PFSK-1 (cell line): Measurements from ENCODE around the gene ARL8B.

Source experiments
- POLR2AphosphoS5 ChIP-seq: IDR thresholded peaks from 2 replicates; pipeline ENCODE4 v1.6.1; 2012; ENCODE audit warnings: low read depth, mild to moderate bottlenecking, control low read depth, low read length, moderate library complexity
- SIN3A ChIP-seq: IDR thresholded peaks from 2 replicates; pipeline ENCODE4 v1.6.1; 2012; ENCODE audit warnings: mild to moderate bottlenecking, low read length, moderate library complexity, borderline replicate concordance; ENCODE audit not compliant: insufficient read depth
- TF ChIP-seq, protein P1 (sequence below), 2 experiments: IDR thresholded peaks; 2 replicates each; pipeline versions ENCODE4 v1.6.1 to v1.8.0; 2011 to 2012; ENCODE audit warnings: low read depth in 2 of 2, low read length in 2 of 2, control low read depth in 1 of 2, inconsistent platforms in 1 of 2, mild to moderate bottlenecking in 1 of 2, moderate library complexity in 1 of 2; ENCODE audit not compliant: insufficient read depth in 1 of 2

DNA sequence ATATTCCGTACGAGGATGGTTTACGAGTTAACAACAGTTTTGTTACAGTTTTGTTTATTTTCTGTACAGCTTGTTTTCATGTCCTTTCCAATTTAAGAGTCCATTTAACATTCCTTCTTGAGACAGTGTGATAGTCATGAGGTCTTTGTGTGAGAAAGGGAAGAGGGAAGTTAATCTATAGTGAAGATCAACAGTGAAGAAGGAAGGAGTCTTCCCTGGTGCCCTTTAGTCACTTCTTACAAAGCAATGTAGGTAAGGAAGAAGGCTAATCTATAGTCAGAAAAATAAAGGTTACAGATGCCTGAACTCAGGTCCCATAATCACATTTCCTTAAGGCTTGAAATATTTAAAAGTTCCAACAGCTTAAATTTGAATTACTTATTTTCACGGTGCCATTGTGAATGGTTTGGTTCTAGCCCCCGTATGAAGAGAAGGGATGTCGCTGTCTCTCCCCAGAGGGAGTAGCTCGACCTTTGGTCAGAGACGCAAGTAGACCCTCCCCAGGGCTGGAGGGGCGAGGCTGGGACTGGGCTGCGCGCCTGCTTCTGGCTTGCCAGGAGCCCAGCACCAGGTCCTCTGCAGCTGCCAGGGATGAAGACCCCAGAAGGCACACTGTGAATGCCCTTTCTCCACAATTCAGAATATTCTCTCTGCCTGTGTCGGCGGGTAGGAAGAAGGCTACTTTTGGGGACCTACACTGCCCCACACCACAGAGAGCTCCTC lies 100.4 kb downstream of the ARL8B start:
- TF ChIP-seq, protein P1, sequence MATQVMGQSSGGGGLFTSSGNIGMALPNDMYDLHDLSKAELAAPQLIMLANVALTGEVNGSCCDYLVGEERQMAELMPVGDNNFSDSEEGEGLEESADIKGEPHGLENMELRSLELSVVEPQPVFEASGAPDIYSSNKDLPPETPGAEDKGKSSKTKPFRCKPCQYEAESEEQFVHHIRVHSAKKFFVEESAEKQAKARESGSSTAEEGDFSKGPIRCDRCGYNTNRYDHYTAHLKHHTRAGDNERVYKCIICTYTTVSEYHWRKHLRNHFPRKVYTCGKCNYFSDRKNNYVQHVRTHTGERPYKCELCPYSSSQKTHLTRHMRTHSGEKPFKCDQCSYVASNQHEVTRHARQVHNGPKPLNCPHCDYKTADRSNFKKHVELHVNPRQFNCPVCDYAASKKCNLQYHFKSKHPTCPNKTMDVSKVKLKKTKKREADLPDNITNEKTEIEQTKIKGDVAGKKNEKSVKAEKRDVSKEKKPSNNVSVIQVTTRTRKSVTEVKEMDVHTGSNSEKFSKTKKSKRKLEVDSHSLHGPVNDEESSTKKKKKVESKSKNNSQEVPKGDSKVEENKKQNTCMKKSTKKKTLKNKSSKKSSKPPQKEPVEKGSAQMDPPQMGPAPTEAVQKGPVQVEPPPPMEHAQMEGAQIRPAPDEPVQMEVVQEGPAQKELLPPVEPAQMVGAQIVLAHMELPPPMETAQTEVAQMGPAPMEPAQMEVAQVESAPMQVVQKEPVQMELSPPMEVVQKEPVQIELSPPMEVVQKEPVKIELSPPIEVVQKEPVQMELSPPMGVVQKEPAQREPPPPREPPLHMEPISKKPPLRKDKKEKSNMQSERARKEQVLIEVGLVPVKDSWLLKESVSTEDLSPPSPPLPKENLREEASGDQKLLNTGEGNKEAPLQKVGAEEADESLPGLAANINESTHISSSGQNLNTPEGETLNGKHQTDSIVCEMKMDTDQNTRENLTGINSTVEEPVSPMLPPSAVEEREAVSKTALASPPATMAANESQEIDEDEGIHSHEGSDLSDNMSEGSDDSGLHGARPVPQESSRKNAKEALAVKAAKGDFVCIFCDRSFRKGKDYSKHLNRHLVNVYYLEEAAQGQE (IDR thresholded peaks at IDR 0.05; ENCODE audit: insufficient read depth in 1 of 2, low read depth in 2 of 2, low read length in 2 of 2), result no peak
- TF ChIP-seq POLR2AphosphoS5 (no peak), SIN3A (no peak)
